Measurements from ENCODE around the gene EEF1AKMT2.

GRCh38 chr10:124824507-124824906, 32.8 kb upstream of the EEF1AKMT2 start:
- TF ChIP-seq CTCF (conservative IDR thresholded peaks at IDR 0.05) (no peak), ZFX (IDR thresholded peaks at IDR 0.05) (no peak)
